NCI-H2196 (cell line): ENCODE measurements around the gene ARRDC5.
"Not testable (repeated sequence)": the region's sequence is repeated elsewhere in the genome, so short reads cannot be mapped to it uniquely, and the experiment has no call there.

Source experiments
- DNase-seq: peaks from one replicate; lab custom pipeline; 2025; ENCODE audit not compliant: unreplicated experiment; lab: John Stamatoyannopoulos, UW

Gene ARRDC5

GRCh38 chr19:4871711-4872110 is 31.0 kb downstream of the ARRDC5 start:
- no peak for DNase-seq

- DNase-seq: no peak
Observed at GRCh38 chr19:4870025-4870700, 32.5 kb downstream of the ARRDC5 start.

DNA sequence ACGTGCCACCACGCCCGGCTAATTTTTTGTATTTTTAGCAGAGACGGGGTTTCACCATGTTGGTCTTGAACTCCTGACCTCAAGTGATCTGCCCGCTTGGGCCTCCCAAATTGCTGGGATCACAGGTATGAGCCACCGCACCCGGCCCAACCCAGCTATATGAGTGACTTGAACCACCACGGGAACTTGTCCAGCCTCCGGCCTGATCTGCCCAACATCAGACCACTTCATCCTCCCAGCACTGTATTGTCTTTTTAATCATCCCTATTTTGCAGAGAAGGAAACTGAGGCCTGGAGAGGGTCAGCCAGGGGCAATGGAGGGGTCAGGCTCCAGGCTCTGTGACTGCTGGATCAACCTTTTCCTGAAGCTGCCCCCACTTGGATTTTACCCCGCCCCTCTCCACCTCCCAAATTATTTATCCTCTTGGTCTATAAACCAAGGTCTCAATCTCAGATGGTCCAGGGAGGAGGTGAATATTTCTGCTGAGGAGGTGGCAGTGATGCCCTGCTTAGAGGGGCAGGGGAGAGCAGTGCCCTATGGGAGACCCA is 34.3 kb downstream of the ARRDC5 start:
- no peak for DNase-seq

GRCh38 chr19:4867534-4868285 is 35.0 kb downstream of the ARRDC5 start, which contains the start of gene PLIN3:
TSS of gene PLIN3 (minus strand) at chr19:4867667. CDS start at chr19:4861394, 6,273 bp downstream.
- peak; percentile 78 for DNase-seq

DNA sequence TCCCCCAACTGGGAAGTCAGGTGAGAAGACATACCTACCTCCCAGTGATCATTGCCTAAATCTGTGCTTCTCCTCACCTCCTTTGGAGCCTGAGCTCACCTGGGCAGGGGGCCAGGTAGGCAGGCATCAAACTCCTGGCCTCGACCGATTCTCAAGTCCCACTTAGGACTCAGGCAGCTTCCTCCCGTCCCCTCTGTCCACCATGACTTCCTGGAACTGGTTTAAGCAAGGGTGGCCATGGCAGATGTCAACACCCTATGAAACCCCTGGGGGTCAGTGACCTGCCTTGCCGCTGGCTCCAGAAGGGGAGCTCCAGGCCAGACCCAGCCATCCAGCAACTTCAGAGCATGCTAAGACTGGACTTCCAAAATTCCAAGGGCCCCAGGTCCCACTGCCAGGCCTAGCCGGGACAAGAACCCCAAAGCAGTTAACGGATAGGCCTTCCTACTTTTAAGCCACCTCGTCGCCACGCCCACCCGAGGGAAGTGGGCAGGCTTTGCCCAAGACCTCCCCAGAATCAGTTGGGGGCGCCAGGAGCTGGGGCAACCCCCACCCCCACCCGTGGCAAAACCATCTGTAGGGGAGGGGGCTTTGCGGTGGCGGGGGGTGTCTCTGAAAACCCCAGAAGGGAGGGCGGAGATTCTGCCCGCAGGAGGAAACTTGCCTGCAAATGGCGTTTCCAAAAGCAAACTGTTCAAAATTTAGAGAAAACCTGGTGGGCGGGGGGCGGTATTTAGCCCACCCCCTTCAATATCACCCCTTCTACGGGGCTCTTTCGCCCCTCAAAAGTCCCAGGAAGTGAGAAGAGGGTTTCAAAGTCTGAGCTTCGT is 35.9 kb downstream of the ARRDC5 start:
- DNase-seq: no peak

DNA sequence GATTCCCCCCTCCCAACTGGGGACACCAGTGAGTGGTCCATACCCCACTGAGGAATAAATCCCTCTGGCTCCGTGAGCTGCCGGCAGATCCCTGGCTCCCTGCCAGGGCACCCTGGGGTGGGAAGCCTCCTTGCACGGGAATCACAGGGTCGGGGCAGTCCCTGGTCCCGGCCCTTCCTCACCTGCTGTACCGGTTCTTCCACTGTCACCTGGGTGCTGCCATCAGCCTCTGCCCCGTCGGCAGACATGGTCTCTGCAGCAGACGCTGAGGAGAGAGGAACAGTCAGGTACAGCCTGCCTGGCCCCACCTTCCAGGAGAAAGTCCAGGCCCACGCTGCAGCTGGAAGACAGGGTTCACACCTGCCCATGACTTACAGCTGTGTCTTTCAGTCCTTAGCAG is 41.5 kb downstream of the ARRDC5 start:
- no peak for DNase-seq

GRCh38 chr19:4859697-4860096 is 43.0 kb downstream of the ARRDC5 start:
- DNase-seq: no peak

DNA sequence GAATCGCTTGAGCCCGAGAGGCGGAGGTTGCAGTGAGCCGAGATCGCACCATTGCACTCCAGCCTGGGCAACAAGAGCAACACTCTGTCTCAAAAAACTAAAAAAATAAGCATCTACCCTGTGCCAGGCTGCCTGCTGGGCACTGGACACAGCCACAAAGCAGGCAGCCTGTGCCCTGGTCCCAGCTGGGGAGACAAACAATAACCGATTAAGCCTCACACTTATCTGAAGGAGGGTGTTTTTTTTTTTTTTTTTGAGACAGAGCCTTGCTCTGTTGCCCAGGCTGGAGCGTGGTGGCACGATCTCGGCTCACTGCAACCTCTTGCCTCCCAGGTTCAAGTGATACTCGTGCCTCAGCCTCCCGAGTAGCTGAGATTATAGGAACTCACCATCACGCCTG is 46.2 kb downstream of the ARRDC5 start:
- not testable (repeated sequence) for DNase-seq

GRCh38 chr19:4853506-4853905 is 49.2 kb downstream of the ARRDC5 start:
- not testable (repeated sequence) for DNase-seq

DNA sequence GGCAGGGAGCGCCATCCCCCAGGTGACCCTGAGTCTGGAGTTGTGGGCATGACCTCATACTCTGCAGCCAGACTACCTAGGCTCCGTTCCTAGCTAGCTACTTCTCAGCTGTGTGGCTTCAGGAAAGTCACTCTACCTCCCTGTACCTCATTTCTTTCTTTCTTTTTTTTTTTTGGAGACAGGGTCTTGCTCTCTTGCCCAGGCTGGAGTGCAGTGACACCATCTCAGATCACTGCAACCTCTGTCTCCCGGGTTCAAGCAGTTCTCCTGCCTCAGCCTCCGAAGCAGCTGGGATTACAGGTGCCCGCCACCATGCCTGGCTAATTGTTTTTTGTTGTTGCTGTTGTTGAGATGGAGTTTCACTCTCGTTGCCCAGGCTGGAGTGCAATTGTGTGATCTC is 50.2 kb downstream of the ARRDC5 start:
- no peak for DNase-seq

DNA sequence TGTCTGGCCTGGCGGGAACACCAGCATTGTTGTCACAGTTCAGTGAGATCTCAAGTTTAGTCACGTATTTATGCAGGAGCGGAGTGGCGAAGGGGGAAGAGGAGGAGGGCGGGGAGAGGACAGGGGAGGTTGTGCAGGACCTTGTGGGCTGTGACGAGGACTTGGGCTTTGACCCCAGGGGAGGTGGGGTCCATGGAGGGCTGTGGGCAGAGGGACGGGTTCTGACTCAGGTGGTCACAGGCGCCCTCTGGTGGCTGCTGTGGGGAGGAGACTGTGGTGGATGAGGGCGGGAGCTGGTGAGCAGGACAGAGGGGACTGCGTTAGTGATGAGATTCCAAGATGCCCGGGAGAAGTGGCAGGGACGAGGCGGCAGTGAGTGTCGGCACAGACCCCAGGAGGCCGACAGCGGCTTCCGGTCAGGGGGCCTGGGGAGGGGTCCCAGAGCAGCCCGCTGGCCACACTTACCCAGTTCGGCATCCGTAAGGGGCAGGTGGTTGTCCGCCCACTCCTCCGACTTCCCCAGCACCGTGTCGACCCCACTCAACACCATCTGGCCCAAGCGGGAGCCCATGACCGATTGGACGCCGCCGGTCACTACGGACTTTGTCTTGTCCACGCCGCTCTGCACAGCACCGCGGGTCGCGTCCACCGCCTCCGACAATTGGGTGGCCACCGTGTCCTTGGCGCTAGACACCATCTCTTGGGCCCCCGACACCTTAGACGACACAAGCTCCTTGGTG is 51.0 kb downstream of the ARRDC5 start:
- DNase-seq: peak; percentile 57

GRCh38 chr19:4849019-4849418 is 53.7 kb downstream of the ARRDC5 start:
- no peak for DNase-seq

- no peak for DNase-seq
Observed at GRCh38 chr19:4847190-4847973, 55.3 kb downstream of the ARRDC5 start.

GRCh38 chr19:4845975-4846374 is 56.7 kb downstream of the ARRDC5 start:
- not testable (repeated sequence) for DNase-seq

GRCh38 chr19:4844348-4845179 is 58.1 kb downstream of the ARRDC5 start:
- DNase-seq: no peak

DNA sequence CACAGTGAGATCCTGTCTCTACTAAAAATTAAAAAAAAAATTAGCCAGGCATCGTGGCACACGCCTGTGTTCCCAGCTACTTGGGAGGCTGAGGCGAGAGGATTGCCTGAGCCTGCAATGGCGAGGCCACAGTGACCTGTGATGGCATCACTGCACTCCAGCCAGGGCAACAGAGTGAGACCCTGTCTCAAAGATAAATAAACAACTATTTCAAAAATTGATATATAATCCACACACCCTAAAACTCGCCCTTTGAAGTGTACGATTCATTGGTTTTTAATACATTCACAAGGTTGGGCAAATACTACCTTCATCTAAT is 59.1 kb downstream of the ARRDC5 start:
- DNase-seq: no peak
